Colon (tissue), 2 donors: ENCODE data around the gene PXYLP1.

ENCODE experiments used
- FAIRE-seq: peaks from 2 replicates; lab custom pipeline; 2012; peaks lifted over from hg19 to GRCh38; lab: Jason Lieb, UNC
- donor health status: control.
- donor health status: control.

PXYLP1 gene

DNA sequence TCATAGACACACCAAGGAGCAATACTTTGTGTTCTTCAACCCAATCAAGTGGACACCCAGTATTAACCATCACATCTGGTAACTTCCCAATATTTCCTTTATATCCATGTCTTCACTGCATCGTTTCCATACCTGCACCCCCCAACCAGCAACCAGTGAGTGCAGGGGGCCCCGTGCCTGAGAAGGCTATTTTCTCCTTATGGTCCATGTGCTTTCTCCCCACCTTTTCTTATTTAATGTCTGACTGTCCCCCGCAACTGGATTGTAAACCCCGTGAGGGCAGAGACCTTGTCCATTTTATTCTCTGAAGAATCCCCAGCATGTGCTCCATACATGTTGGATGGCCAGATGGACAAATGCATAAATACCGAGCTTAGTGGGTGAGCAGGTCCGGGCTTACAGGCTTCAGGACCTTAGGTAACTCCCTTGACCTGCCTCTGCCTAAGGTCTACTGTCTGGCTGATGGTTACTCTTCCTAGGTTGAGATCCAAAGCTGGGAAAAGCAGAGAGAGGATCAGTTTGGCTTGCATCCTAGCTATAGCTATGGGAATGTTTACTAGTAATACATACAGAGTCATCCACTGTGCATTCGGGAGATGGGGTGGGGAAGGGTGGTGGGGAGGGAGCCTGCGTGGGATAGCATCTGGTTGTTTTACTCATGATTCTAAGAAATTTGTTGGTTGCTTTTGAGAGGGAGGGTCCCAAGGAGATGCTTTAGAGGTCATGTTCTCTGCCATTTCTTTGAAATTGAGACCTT lies 41.5 kb downstream of the PXYLP1 start:
- no peak for FAIRE-seq

- FAIRE-seq, result no peak
These were observed 42.2 kb downstream of the PXYLP1 start for GRCh38 chr3:141273700-141274410.

GRCh38 chr3:141274411-141275031 lies 42.9 kb downstream of the PXYLP1 start:
- no peak for FAIRE-seq

GRCh38 chr3:141275032-141275422 lies 43.4 kb downstream of the PXYLP1 start:
- FAIRE-seq, result no peak

GRCh38 chr3:141275511-141275910 lies 43.9 kb downstream of the PXYLP1 start:
- no peak for FAIRE-seq

DNA sequence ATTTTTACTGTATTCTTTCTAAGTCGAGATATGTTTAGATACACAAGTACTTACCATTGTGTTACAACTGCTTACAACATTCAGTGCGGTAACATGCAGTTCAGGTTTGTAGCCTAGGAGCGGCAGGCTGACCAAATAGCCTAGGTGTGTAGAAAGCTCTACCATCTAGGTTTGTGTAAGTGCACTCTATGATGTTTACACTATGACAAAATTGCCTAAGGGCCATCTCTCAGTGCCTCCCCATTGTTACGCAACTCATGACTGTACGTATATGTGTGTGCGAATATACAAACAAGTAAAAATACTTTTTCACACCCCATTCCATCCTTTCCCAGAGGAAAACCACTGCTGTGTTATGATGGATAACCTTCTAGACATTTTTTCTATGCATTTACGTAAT lies 44.3 kb downstream of the PXYLP1 start:
- no peak for FAIRE-seq

DNA sequence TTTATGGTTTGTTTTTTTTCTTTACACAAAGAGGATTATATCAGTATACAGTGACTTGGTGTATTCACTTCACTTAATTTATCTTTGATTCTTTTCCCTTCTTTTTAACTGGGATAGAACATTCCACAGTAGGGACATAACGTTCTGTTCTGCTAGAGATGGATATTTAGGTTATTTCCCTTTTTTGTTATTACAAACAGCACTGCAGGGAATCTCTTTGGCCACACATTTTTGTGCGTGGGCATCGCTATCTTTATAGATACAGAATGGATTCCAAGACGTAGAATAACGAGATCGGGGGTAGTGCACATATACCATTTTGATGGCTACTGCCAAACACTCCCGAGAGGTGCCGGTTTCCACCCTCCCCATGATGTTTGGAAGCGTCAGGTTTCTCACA lies 44.8 kb downstream of the PXYLP1 start:
- FAIRE-seq, result no peak

DNA sequence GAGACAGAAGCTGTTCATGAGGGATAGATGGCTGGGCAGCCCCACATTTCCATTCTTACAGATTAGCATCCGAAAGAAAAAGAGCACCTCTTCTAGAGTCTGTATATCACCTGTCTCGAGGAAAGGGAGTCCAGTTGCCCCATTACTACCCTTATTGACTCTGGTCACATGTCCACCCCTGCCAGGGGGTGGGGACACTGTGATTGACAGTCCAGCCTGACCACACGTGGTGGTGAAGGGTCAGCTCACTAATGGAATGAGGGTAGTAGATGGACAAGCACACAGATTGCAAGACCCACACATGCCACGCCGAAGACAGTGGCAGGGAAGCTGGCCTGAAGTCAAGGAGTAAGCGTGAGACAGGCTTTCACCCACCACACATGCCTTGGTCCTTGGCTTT lies 45.8 kb downstream of the PXYLP1 start:
- no peak for FAIRE-seq

DNA sequence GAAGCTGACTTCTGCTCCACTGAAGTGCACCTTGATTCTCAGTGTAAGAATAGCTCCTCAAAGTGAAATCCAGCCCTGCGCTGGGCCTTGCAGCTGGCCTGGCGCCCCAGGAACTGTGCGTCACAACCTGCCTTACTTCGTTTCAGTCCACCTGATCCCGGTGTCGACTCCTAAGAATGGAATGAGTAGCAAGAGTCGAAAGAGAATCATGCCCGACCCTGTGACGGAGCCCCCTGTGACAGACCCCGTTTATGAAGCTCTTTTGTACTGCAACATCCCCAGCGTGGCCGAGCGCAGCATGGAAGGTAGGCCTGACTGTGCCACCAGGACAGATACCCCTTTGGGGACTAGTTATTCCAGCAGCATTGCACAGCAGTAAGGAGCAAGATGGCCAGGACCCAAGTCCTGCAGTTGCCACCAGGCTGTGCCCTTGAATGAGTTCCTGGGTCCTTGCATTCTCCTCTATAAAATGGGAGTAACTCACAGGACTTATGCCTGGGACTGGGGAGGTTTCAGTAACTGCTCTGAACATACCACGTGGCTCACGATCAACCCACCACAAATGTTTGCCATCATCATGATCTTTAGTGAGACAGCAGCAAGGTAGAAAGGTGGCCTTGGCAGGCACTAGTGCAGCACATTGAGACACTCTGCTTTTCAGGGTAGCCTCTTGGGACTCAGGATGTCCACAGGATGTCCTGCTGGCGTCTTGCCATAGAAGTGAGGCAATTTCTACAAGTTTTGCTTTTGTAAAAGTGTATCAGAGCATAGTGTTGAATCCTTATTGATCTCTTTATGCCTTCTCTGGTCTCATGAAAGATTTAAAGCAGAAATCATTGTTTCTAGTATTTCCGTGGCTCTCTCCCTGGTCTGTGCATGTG lies 46.8 kb downstream of the PXYLP1 start:
- no peak for FAIRE-seq

DNA sequence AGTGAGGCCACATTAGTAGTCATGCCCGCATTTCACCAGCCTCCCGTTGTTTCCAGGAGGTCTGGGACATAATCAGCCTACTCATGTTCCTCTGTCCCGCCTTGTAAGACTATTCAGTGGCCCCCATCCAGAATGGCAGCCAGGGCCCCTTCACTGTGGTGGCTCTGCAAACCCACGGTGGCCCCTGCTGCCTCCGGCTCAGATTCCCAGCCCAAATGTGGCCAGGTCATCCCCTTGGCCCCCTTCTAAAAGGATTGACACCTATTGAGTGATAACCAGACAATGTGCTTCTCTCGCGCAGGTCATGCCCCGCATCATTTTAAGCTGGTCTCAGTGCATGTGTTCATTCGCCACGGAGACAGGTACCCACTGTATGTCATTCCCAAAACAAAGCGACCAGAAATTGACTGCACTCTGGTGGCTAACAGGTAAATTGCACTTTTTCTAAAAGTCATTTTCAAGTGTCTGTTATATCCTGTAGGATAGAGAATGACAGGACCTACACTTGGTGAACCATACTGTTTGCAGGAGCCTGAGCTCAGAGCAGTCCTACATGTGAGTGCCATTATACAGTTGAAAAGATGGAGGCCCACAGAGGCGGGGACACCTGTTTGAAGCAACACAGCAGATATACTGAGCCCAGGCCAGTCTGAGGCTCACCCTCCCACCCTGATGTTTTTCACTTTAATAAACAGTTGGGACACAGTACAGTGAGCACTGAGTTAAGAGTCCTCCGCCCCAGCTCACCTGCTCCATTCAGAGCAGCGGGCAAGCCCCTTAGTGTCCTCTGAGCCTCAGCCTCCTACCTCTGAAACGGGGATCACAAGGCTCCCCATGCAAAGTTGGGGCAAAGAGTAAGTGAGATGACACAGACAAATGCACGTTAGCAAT lies 47.7 kb downstream of the PXYLP1 start:
- no peak for FAIRE-seq

DNA sequence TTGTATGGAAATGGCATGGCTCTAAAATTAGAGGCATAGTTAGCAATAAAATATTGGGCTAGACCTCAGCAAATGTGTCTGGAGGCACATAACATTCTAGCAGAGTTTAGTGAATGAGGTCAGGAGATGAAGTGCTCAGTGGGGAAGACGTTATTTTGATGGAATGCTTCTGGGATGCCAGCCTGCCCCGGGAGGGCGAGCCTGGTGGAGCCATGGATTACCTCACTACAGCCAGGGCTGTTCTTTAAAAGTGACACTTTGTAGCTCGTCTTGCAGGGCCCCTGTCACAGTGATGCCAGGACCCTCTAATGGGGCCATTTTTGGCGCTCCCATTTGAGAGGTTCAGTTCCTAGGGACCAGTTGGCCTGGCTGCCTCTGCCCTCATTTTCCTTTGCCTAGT lies 48.5 kb downstream of the PXYLP1 start:
- FAIRE-seq, result no peak

- FAIRE-seq, result no peak
These were observed 49.1 kb downstream of the PXYLP1 start for GRCh38 chr3:141280690-141281089.

- FAIRE-seq, result no peak
These were observed 53.9 kb downstream of the PXYLP1 start for GRCh38 chr3:141285570-141285969.

- no peak for FAIRE-seq
These were observed 55.2 kb downstream of the PXYLP1 start for GRCh38 chr3:141286856-141287255.

DNA sequence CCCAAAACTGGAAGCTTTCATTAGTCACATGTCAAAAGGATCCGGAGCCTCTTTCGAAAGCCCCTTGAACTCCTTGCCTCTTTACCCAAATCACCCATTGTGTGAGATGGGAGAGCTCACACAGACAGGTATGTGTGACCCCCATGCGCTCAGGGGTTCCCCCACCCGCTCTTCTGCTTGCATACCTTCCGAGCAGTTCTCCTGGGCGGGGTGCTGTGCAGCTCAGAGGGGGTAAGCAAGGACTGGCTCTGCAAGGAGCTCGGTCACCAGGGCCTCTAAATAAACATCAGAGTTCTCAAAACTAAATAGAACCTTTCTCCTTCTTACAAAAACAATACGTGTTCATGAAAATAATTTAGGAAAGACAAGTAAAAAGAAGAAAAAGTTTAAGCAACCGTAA lies 55.7 kb downstream of the PXYLP1 start:
- FAIRE-seq, result no peak

DNA sequence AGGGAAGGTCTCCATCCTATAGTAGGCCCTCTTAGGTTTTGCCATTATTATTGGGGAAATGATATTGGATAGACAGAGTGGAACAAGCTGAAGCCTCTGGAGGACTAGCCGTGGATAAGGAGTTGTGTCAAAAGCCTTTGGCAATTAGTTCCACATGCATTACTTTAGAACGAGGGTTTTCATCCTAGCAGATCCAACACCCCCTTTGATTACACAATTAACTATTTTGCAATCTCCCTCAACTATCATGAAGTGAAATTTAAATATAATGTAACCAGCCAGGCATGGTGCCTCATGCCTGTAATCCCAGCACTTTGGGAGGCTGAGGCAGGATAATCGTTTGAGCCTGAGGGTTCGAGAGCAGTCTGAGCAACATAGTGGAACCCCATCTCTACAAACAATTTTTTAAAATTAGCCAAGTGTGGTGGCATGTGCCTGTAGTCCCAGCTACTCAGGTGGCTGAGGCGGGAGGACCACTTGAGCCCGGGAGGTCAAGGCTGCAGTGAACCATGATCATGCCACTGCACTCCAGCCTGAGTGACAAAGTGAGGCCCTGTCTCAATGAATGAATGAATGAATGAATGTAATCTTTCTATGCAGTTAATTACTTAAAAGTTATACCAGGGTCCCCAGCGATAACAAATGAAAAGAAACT lies 56.8 kb downstream of the PXYLP1 start:
- FAIRE-seq, result no peak

- no peak for FAIRE-seq
These were observed 57.7 kb downstream of the PXYLP1 start for GRCh38 chr3:141289228-141289772.

DNA sequence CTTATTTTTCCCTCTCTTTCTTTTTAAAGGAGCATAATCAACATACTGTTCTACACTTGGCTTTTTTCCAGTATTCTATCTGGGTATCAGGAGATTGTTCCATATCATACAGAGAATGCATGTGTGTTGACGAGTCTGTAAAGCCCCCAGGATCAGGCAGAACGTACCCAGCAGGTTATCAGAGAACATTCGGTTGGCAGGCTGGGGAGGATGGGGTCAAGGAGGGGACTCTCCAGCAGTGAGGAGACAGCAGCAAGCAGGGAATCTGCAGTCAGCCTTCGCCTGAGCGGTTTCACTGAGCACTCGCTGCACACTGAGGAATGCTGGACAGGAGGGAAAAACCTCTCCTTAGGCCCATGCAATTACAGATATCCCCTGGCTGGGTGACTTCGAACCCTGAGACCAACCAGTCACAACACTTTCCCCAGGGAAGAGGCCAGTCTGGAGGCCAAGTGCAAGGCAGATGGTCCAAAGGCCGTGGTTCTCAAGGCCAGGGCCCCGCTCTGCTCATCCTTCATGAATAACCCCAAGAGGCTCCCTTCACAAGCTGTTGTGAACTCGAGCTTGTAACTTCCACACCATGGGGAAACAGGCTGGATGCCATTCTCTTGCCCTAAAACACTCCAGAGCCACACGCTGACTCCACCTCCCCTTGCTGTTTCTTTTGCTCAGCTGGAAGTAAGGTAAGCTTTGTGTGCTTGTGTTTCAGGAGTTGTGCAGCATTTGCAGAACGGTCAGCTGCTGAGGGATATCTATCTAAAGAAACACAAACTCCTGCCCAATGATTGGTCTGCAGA lies 60.1 kb downstream of the PXYLP1 start:
- no peak for FAIRE-seq

DNA sequence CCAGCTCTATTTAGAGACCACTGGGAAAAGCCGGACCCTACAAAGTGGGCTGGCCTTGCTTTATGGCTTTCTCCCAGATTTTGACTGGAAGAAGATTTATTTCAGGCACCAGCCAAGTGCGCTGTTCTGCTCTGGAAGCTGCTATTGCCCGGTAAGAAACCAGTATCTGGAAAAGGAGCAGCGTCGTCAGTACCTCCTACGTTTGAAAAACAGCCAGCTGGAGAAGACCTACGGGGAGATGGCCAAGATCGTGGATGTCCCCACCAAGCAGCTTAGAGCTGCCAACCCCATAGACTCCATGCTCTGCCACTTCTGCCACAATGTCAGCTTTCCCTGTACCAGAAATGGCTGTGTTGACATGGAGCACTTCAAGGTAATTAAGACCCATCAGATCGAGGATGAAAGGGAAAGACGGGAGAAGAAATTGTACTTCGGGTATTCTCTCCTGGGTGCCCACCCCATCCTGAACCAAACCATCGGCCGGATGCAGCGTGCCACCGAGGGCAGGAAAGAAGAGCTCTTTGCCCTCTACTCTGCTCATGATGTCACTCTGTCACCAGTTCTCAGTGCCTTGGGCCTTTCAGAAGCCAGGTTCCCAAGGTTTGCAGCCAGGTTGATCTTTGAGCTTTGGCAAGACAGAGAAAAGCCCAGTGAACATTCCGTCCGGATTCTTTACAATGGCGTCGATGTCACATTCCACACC lies 60.9 kb downstream of the PXYLP1 start:
- no peak for FAIRE-seq
